Stimulated activated CD4-positive, alpha-beta T cell treated with anti-CD3 and anti-CD28 coated beads, TNF-alpha, amount 100 ng/mL, for 24 hours (primary cell): ENCODE measurements around the gene GABBR1.

Experiments
- DNase-seq, 3 experiments: peaks; one replicate each; pipeline ENCODE4 v3.0.0-alpha.2; 2020; ENCODE audit warnings: low read depth in 3 of 3

The GABBR1 gene

DNA sequence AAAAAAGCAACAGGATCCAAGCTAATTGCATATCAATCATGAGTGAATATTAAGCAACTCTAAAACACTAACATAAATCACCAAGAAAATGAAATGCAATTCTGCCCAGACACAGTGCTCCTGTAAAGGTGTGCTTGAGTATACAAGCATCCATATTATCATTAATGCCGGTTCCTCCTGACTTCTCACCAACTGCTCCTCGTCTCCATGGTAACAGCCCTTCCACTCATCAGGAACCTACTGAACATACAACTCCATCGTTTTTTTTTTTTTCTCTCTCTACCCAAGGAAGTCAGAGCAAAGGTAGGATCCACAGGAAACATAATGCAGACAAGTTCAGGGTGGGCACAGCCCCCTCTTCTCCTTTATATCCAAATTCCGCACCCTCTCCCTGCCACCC, 12.4 kb downstream of the GABBR1 start:
- no peak for DNase-seq

DNA sequence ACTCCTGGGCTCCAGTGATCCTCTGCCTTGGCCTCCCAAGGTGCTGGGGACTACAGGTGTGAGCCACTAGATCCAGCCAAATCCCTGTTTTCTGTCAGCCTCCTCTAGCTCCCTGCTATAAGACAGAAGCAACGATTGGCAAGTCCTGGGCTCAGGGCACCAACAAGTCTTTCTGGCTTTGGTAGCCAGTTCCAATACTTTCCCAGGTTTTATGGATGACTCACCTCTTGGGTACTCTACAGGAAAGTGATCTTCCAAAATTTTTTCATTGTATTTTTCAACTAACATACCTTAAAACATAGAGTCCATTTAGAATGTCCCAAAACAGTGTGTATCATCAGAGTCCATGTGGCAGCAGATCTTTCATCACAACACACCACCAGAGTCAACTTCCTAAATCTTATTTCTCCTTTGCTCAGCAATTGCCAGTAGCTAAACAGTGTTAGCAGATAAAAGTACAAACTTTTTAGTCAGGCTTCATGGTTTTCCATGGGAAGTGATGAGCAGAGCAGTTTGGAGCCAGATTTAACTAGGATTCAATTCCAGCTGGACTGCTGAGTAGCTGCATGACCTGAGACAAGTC, 13.3 kb downstream of the GABBR1 start:
- DNase-seq: no peak

DNA sequence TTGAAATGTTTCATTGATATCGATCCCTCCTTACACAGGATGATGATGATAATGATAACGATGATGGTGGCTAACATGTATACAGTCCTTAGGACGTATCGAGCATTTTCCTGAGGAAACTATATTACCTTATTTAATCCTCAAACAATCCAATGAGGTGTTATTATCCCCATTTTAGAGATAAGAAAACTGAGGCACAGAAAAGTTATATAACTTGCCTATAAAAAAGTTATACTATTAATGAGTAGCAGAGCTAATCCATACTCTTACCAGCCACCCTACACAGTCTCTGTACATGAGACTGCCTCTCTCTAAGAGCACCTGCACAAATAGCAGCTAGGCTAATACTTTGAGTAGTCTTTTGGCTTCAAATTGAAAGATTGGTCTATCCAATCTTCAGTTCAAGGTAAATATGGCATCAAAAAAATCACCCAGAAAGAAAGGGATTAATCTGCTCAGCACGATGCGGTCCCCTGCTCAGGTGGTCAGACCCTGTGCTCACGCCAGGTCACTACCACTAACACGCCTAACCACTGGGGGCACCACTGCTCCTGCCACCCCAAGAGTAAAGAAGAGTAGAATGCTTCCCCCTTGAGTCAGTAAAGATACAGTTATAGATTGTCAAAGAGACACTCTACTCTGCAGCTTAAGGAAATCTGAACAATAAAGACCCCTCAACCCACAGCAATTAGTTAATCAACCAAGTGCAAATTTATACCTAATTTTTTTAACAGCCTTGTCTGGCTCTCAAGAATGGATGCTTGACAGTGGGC, 15.0 kb downstream of the GABBR1 start:
- no peak for DNase-seq

DNA sequence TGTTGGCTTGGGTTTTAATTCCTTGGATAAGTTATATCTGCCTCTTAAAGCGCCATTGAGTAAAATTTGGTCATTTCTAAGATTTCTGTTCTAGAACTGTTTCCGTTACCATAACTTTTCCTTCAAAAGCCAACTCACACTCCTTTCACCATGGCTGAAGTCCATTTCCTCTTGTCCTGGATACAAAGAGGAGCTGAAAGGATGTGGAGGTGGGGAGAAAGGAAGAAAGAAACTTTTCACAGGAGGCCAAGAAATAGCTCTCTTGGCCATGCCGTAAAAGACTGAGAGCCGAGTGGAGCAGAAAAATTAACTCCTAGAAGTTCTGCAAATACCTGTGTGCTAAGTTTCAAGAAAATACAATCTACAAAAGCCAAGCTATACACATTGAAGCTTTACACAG, 21.6 kb downstream of the GABBR1 start:
- no peak for DNase-seq

DNA sequence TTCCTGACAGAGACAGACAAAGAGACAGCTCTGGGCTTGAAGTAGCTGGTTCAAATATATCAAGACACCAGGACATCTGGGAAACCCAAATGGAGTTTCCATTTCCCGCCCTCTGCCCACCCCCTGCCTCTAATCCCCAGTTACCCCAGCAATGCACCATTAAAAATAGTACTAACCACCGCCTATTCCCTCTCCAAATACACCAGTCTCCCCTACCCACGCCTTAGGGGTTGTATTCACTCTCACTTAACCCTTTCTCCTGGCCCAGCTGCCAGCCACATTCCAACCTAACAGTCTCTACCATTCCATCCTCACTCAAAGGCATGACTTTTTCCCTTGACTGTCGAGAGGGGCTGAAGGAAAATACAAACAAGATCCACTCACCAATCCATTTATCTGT, 22.4 kb downstream of the GABBR1 start:
- DNase-seq: no peak

DNA sequence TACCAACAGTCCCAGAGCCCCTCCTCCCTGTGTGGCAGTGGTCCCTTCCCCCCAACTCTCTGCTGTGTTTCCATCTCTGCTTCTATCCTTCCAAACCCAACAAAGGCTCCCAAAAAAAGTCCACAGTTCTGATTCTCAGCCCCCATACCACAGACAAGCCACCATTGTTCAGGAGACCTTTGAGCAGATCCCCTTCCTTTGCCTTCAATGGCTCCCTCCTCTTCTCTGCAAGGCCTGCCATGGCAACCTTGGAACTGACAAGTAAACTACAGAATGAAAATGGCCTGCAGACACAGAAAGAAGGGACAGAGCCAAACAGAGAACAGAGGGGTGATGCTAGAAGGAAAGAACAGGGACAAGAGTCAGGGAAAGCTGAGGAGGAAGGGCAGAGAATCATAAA, 24.9 kb downstream of the GABBR1 start:
- no peak for DNase-seq

DNA sequence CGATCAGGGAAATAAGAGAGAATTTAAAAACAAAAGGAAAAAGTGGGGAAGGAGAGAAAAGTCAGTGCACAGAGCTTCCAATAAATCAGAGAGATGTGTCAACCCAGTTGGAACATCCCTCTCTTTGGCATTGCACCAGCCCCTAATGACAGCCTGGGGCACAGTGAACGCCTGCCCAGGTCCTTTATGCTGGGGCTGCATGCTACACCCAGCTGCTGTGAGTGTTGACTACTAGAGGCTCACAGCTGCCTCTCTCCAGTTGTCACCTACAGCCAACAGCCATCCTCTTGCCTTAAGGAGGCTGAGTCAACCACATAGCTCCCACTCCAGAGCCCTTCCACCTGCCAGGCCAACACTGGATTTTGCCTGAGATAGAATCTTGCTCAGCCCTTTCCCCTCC, 29.1 kb downstream of the GABBR1 start:
- no peak for DNase-seq

DNA sequence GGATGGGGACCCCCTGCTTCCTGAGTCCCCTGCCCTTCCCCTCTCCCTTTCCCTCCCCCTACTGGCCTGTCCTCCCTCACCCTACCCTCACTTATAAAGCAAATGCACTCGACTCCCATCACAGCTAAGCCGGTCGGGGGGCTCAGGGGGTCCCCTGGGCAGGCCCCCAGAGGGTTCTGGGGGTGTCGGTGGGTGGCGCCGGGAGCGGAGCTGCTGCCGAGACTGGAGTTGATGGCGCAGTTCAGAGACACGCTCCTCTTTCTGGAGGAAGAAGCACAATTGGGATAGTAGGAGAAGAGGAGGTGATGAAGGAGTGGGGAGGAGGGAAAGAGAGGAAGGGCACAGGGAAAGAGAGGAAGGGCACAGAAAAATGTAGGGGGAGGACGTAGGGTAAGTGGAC, 29.5 kb downstream of the GABBR1 start:
- DNase-seq: no peak

DNA sequence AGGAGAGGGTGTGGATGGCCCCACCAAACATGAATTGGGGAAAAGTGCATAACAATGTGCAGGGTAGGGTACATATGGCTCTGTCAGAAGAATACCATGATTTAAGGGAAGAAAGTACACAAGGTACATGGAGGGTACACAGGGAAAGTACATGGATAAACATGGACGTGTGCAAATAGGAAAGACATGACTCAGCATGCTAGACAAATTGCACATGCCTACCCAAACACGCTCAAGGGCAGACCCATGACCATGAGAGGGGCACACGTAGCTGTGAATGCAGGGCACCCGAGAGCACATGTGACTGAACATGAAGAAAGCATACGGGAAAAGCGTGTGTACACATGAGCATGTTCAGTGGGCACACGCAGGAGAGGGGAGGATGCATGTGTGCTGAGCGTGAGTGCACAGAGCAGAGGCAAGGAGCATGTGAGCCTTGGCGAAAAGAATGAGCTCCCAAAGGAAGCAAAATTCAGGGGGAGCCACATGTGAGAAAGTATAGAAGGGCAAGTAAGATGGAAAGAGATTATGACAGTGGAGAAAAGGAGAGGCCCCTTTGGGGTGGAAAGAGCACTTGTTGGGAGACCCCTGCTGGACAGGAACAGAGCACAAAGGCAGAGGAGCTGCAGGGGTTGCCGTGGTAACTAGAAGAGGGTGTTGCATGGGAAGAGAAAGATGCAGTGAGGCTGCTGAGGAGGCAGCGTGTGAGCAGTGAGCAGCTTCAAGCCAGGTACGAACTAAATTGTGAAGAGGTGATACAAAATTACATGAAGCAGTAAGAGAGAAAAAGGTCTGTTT, 30.2 kb downstream of the GABBR1 start:
- DNase-seq: no peak

DNA sequence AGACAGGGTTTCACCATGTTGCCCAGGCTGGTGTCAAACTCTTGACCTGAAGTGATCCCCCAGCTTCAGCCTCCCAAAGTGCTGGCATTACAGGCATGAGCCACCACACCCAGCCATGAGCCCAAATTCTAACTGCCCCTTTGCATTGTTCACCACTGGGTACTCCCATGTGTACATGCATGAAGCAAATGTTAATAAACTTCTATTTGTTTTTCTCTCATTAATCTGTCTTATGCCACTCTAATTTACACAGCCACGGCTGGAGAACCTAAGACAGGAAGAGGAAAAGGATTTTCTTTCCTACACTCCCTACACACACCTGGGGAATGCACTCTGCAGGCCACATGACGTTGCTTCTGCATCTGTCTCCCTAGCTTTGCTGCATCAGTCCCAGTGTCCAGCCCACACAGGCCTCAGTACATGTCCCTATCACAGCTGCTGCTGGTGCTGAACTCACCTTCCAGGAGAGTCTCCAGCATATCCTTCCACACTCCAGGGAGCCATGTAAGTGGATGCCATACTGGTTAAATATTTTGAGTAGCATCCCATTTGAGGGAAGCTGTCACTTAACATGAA, 34.7 kb downstream of the GABBR1 start:
- no peak for DNase-seq

DNA sequence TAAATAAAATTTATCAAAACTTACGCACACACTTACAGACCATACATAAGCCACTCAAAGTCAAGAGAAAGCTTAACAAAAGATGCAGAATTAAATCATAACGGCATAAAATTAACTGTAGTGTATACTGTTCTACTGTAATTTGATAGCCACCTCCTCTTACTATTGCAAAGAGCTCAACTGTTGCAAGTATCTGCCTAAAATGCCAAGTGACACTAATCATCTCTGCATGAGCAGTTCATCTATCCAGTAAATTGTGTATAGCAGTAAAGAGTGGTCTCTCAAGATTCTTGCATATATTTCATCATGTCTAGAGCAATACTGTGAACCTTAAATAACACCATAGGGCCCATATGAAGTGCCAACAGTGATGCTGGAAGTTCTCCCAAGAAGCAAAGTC, 35.8 kb downstream of the GABBR1 start:
- no peak for DNase-seq

DNA sequence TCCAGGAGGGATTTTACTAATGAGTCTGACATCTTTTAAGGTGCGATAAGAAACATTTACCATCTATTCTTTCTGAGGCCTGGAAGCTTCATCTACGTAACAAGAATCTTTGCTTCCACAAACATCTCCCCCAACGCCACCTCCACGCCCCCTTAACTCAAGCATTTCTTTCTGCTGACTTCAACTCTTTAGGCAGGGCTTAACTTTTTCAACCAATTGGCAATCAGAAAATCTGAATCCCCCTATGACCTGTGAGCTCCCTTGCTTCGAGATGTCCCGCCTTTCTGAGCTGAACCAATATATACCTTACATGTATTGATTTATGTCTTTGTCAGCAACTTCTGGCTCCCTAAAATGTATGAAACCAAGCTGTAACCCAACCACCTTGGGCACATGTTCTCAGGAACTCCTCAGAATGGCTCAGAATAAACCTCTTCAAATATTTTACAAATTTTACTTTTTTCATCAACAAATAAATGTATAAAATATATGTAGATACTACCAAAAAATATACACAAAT, 36.5 kb downstream of the GABBR1 start:
- DNase-seq: no peak

DNA sequence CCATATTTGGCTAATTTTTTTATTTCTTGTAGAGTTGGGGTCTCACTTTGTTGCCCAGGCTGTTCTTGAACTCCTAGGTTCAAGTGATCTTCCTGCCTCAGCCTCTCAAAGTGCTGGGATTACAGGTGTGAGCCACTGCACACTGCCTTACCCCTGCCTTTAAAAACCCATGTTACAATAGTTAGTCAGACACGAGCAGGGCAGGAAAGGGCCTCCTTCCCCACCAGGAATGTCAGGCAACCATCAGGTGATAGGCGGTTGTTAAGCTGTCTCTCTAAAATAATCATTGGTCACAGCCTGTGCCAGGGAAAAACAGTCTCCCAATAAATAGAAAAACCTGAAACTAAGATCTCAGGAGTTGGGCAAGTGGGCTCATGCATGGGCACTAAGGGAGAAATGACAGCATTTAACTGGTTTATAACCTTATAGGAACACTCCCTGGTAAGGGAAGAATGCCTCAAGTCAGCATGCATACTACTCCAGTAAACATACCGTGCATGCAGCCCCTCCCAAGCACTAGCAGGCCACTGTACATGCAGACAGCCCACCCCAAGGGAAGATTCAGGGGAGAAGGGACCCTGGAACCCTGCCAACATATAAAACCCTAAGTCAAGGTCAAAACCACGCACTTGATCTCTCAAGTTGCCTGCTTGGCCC, 39.7 kb downstream of the GABBR1 start:
- no peak for DNase-seq

DNA sequence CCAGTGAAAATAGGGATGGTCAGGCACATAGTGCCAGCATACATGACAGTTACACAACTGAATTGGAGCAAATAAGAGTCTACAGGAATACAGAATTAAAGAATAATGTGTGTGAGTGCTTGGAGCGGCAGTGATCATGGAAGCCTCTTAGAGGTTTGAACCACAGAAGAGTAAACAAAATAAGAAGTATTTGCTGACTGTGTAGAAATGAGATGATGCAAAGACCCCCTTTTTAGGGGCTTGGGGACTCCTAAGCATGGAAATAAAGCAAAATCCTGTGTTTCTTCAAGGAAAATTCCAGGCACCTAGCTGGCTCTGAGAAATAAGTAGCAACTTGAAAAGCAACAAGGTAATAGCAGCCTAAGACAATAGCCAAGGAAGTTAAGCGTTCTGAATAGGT, 41.3 kb downstream of the GABBR1 start:
- DNase-seq: no peak

DNA sequence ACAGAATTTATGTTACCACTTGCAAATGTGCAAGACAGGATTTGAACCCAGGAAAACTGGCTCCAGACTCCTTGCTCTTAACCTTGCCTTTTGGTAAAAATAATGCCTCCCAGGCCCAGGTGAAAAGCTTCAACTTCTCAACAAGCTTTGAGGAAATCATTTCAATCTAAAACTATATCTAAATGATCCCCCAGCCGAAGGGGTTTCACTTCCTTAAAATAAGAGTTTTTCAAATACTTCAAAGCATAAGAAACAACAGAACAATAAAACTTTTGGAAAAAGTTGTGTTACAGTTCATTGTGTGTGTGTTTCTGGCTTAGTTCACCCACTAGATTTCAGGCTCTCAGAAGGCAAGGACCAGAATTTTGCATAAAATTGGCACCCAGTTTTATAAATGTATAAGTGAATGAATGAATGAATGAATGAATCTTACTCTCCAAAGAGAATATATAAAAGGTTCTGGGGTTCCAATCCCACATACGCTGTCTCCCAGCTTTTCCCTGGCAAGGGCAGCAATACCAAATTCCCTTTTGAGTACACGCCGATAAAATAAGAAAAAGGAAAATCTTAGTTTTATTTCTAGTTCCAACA, 42.7 kb downstream of the GABBR1 start:
- DNase-seq: no peak

DNA sequence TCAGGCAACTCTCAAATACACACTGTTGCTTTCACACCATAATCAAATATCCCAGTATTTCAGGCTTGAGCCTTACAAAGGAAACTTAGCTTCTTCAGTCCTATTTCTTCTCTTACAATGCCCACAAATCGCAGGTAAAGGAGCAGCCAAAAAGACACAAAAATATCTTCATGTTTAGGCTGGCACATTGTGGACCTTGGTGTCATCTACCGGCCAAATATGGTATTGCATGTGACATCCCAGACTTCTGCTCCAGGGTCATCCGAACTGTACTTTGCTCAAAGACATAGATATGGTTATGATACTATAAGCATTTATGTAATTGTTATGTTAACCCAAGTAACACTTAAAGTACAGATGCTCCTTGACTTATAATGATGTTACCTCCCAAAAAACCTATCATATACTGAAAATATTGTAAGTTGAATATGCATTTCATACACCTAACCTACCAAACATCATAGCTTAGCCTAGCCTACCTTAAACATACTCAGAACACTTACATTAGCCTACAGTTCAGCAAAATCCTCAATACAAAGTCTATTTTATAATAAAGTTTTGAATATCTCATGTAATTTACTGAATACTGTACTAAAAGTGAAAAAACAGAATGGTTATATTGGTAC, 43.4 kb downstream of the GABBR1 start:
- peak; percentile 20 to 39 (median 28) for DNase-seq

DNA sequence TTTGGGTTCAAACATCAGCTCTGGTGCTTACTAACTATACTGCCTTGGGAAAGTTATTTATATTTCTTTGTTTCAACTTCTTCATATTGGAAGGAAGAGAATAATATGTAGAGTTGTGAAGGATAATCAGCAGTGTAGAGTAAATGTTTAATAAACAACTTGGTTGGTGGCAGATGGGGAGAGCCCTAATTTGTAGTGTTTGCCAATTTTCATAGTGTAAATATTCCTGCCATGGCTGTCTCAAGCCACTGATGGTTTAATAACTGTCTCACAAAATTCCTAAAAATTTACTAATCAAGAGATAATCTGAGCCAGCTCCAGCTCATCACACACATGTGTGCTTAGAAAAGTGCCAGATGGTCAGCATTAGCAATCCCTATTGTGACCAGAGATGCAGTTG, 48.2 kb downstream of the GABBR1 start, which contains the start of gene OR2H2:
Gene OR2H2, plus strand, starts transcription at position 301 of the 400 bp plus-strand sequence. CDS start 2,824 bp downstream, outside the sequence.
- DNase-seq: no peak

DNA sequence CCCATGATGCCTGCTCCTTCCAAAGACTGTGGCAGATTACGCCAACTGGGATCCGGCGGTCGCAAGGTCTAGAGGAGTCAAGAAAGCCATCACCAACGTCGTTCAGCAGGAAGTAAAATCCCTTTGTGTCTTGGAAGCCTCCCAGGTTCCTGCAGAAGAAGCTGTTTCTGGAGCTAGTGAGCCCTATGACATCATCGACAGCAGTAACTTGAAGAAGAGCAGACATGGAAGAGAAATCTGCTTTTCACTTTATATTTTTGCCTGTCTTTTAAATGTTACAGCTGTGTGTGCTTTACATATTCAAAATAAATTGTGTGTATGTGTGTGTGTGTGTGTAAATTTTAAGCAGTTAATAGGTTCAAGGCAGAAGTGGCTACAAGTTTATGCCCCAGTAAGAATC, 55.4 kb downstream of the GABBR1 start:
- no peak for DNase-seq

DNA sequence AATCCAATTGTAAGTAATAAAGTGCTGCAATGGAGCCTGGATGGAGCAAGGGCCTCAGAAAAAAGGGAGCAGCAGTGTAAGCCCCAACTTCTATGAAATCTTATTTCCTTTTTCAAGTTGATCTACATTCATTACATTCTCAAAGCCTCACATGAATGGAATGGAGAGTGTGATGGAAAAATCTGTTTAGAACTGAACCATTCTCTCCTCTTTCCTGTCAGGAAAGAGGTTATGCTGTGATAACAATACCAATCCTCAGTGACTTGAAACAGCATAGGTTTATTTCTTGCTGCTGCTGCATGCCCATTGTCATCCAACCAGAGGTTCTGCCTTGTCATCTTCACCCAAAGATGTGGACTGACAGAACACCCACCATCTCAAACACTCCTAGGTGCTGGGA, 56.9 kb downstream of the GABBR1 start:
- DNase-seq: no peak

DNA sequence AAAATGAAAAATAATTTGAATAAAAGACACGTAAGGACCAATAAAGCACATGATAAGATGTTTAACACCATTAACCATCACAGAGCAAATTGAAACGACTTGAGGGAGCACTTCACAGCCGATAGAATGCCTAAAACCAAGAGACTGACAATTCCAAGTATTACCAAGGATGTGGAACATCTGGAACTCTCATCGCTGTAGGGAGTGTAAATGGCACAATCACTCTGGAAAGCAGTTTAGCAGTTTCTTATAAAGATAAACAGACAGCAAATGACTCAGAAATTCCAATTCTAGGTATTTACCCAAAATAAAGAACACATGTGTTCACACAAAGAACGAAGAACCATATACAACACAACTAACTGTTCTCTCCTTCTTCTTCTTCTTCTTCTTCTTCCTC, 65.0 kb downstream of the GABBR1 start:
- no peak for DNase-seq

DNA sequence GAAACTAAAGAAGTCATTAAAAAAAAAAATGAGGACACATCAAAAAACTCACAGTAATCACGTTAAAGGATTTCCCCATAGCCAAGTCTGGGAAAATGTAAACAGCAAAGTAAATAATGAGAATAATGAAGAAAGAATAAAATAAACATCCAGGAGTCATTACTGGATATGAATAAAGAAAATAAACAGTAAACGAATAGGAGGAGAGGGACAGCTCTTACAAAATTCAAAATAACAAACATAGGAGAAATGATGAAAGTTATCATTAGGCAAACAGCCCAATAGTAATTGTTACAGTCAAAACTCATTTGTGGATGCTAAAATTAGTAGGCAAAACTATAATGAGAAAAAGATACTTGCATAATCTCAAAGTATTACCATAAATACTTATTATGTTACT, 65.4 kb downstream of the GABBR1 start:
- DNase-seq: no peak
